GM12892 (cell line): Measurements from ENCODE around the gene CPAMD8.

Source experiments
- POLR2A ChIP-seq: IDR thresholded peaks from 2 replicates; pipeline ENCODE4 v1.6.1; 2011; ENCODE audit warnings: low read depth, low read length, control low read depth
- POLR2AphosphoS5 ChIP-seq: IDR thresholded peaks from 2 replicates; pipeline ENCODE4 v1.6.1; 2011; ENCODE audit warnings: low read depth, low read length, control low read depth
- TAF1 ChIP-seq: IDR thresholded peaks from 2 replicates; pipeline ENCODE4 v1.6.1; 2011; ENCODE audit warnings: low read depth, mild to moderate bottlenecking, control low read depth, low read length, borderline replicate concordance

DNA sequence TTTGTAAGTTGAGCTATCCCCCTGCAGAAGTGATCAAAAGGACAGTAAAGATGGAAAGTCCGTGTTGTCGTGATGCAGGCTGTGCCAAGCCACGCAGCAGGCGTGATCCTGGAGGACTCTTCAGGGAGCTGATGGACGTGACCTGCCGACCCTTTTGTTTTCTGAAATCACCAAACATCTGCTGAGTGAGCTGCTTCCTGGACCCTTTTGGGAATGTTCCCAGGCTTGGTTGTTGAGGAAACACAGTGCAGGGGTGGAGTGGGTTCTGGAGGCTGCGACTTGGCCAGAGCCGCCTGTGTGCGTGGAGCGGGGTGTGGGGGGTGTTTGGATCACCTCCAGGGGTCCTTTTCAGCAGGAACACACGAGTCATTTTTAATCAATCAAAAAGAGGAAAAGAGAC is 15.4 kb upstream of the CPAMD8 start:
- TF ChIP-seq POLR2AphosphoS5 (no peak), TAF1 (no peak), POLR2A (no peak)
